ENCODE measurements around the gene CRTAC1. TPM values are rescaled to one million over a fixed set of nuclear protein-coding genes. Genes with fewer than 3 reads are reported as not detected.

CRTAC1 gene
- total RNA-seq, 4 donors from 2014 or later = 1.2 to 5.7 (median 1.7) TPM

GRCh38 chr10:97861097-97861750 is 169.2 kb downstream of the CRTAC1 start:
- 56 to 74% methylated on average over 2 to 3 of the region's 3 CpGs for WGBS, 2 donors (ENCODE audit: low coverage in 1 of 2)
- Histone ChIP-seq H3K27ac (no peak overlapping the region), H3K4me3 (no peak overlapping the region), H3K9me3 (no peaks in the 10 kb centered on the region), H3K27me3 (peaks cover 79% of the 10 kb centered on the region), H3K36me3 (no peaks in the 10 kb centered on the region), H3K4me1 (no peaks in the 10 kb centered on the region)
- no peak for ATAC-seq
- TF ChIP-seq POLR2A (IDR thresholded peaks at IDR 0.05) (no peak), EP300 (IDR thresholded peaks at IDR 0.05) (no peak), POLR2AphosphoS5 (IDR thresholded peaks at IDR 0.05) (no peak)
- TF ChIP-seq, protein P1, sequence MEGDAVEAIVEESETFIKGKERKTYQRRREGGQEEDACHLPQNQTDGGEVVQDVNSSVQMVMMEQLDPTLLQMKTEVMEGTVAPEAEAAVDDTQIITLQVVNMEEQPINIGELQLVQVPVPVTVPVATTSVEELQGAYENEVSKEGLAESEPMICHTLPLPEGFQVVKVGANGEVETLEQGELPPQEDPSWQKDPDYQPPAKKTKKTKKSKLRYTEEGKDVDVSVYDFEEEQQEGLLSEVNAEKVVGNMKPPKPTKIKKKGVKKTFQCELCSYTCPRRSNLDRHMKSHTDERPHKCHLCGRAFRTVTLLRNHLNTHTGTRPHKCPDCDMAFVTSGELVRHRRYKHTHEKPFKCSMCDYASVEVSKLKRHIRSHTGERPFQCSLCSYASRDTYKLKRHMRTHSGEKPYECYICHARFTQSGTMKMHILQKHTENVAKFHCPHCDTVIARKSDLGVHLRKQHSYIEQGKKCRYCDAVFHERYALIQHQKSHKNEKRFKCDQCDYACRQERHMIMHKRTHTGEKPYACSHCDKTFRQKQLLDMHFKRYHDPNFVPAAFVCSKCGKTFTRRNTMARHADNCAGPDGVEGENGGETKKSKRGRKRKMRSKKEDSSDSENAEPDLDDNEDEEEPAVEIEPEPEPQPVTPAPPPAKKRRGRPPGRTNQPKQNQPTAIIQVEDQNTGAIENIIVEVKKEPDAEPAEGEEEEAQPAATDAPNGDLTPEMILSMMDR (IDR thresholded peaks at IDR 0.05) = no peak

- Histone ChIP-seq H3K9me3 (no peaks in the 10 kb centered on the region), H3K27me3 (peaks cover 79% of the 10 kb centered on the region), H3K4me3 (no peak overlapping the region), H3K27ac (no peak overlapping the region), H3K36me3 (no peaks in the 10 kb centered on the region), H3K4me1 (no peaks in the 10 kb centered on the region)
- ATAC-seq = no peak
- TF ChIP-seq POLR2A (IDR thresholded peaks at IDR 0.05) = no peak
- TF ChIP-seq, protein P1 (IDR thresholded peaks at IDR 0.05) = no peak
- no peak for TF ChIP-seq POLR2AphosphoS5 (IDR thresholded peaks at IDR 0.05)
- no peak for TF ChIP-seq EP300 (IDR thresholded peaks at IDR 0.05)
- 42 to 67% methylated on average over 1 of the region's 1 CpG for WGBS, 2 donors (ENCODE audit: low coverage in 1 of 2)
Observed at GRCh38 chr10:97858001-97858439, 172.4 kb downstream of the CRTAC1 start.

GRCh38 chr10:97854743-97855142 is 175.7 kb downstream of the CRTAC1 start:
- Histone ChIP-seq H3K4me3 (no peak overlapping the region), H3K36me3 (no peaks in the 10 kb centered on the region), H3K9me3 (no peaks in the 10 kb centered on the region), H3K4me1 (peaks cover 0 to 13% (median 5%) of the 10 kb centered on the region in 3 donors), H3K27me3 (peaks cover 89% of the 10 kb centered on the region), H3K27ac (no peak overlapping the region)
- ATAC-seq = no peak
- 85 to 88% methylated on average over 2 to 3 of the region's 3 CpGs for WGBS, 2 donors (ENCODE audit: low coverage in 1 of 2)
- TF ChIP-seq POLR2AphosphoS5 (IDR thresholded peaks at IDR 0.05) (no peak), POLR2A (IDR thresholded peaks at IDR 0.05) (no peak), EP300 (IDR thresholded peaks at IDR 0.05) (no peak)
- TF ChIP-seq, protein P1 (IDR thresholded peaks at IDR 0.05) = no peak

- Histone ChIP-seq H3K4me1 (peaks cover 0 to 20% (median 5%) of the 10 kb centered on the region in 3 donors), H3K36me3 (no peaks in the 10 kb centered on the region), H3K9me3 (no peaks in the 10 kb centered on the region), H3K27me3 (peaks cover 86% of the 10 kb centered on the region), H3K27ac (no peak overlapping the region), H3K4me3 (no peak overlapping the region)
- 70 to 100% methylated on average over 3 of the region's 4 CpGs for WGBS, 2 donors (ENCODE audit: low coverage in 1 of 2)
- ATAC-seq = no peak
- TF ChIP-seq POLR2AphosphoS5 (IDR thresholded peaks at IDR 0.05) (no peak), POLR2A (IDR thresholded peaks at IDR 0.05) (no peak), EP300 (IDR thresholded peaks at IDR 0.05) (no peak)
- TF ChIP-seq, protein P1 (IDR thresholded peaks at IDR 0.05) = no peak
Observed at GRCh38 chr10:97852840-97853405, 177.5 kb downstream of the CRTAC1 start.

DNA sequence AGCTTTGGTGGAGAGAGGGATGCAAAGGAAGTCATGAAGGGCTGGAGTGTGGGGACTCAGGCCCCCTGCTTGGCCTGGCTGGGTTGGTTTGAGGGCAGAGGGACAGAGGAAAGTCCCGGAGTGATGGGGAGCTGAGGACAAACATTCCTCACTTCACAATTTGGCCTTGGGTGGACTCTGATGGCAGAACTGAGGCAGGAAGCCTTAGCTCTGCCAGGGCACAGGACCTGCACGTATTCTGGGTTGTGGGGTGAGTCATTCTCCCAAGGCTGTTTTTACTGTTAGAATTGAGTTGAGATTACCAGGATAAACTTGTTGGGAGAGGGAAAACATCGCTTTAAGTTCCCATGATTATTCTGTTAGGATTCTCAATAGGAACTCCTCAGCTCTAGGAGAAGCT is 178.1 kb downstream of the CRTAC1 start:
- WGBS, 2 donors (ENCODE audit: low coverage in 1 of 2) = 55 to 63% methylated on average over 1 to 2 of the region's 3 CpGs
- H3K27ac ChIP-seq = no peak overlapping the region
- TF ChIP-seq, protein P1 (IDR thresholded peaks at IDR 0.05) = no peak
- no peak for TF ChIP-seq POLR2AphosphoS5 (IDR thresholded peaks at IDR 0.05)
- no peak for TF ChIP-seq EP300 (IDR thresholded peaks at IDR 0.05)
- no peak for TF ChIP-seq POLR2A (IDR thresholded peaks at IDR 0.05)
- H3K9me3 ChIP-seq = no peaks in the 10 kb centered on the region
- no peaks in the 10 kb centered on the region for H3K36me3 ChIP-seq
- peaks cover 89% of the 10 kb centered on the region for H3K27me3 ChIP-seq
- no peak for ATAC-seq
- peaks cover 0 to 20% (median 5%) of the 10 kb centered on the region in 3 donors for H3K4me1 ChIP-seq
- H3K4me3 ChIP-seq = no peak overlapping the region
